COLO668 (cell line): Measurements from ENCODE around the gene STK32B.
A peak's percentile ranks its signal among the peaks of the same experiment; 100 is the strongest.
"Not testable (repeated sequence)": the region's sequence is repeated elsewhere in the genome, so short reads cannot be mapped to it uniquely, and the experiment has no call there.

Experiments
- DNase-seq: peaks from one replicate; lab custom pipeline; 2025; ENCODE audit not compliant: unreplicated experiment; lab: John Stamatoyannopoulos, UW

STK32B gene

GRCh38 chr4:5424211-5424610 is 372.9 kb downstream of the STK32B start:
- no peak for DNase-seq

GRCh38 chr4:5424901-5425300 is 373.6 kb downstream of the STK32B start:
- DNase-seq: no peak

GRCh38 chr4:5429747-5430146 is 378.5 kb downstream of the STK32B start:
- no peak for DNase-seq

- no peak for DNase-seq
Measured at GRCh38 chr4:5433196-5433595, 381.9 kb downstream of the STK32B start.

GRCh38 chr4:5435201-5435600 is 383.9 kb downstream of the STK32B start:
- DNase-seq: no peak

- no peak for DNase-seq
Measured at GRCh38 chr4:5435823-5436222, 384.5 kb downstream of the STK32B start.

GRCh38 chr4:5443976-5444802 is 392.9 kb downstream of the STK32B start:
- not testable (repeated sequence) for DNase-seq

- DNase-seq: no peak
Measured at GRCh38 chr4:5444918-5445517, 393.7 kb downstream of the STK32B start.

GRCh38 chr4:5446595-5447226 is 395.4 kb downstream of the STK32B start:
- no peak for DNase-seq

GRCh38 chr4:5447755-5448154 is 396.5 kb downstream of the STK32B start:
- DNase-seq: no peak

GRCh38 chr4:5448221-5448620 is 396.9 kb downstream of the STK32B start:
- DNase-seq: no peak

- DNase-seq: no peak
Measured at GRCh38 chr4:5451243-5451642, 400.0 kb downstream of the STK32B start.

- DNase-seq: no peak
Measured at GRCh38 chr4:5452156-5452555, 400.9 kb downstream of the STK32B start.

- no peak for DNase-seq
Measured at GRCh38 chr4:5455003-5455585, 403.8 kb downstream of the STK32B start.

- DNase-seq: no peak
Measured at GRCh38 chr4:5456296-5456845, 405.1 kb downstream of the STK32B start.

GRCh38 chr4:5458676-5459075 is 407.4 kb downstream of the STK32B start:
- DNase-seq: no peak

GRCh38 chr4:5459236-5459635 is 408.0 kb downstream of the STK32B start:
- DNase-seq: no peak

GRCh38 chr4:5460106-5460801 is 409.0 kb downstream of the STK32B start:
- DNase-seq: peak; percentile 10

GRCh38 chr4:5461477-5461876 is 410.2 kb downstream of the STK32B start:
- no peak for DNase-seq

- no peak for DNase-seq
Measured at GRCh38 chr4:5462254-5462835, 411.1 kb downstream of the STK32B start.

GRCh38 chr4:5462896-5463295 is 411.6 kb downstream of the STK32B start:
- no peak for DNase-seq
